ENCODE results near the gene SLC1A6. TPM values are rescaled to one million over a fixed set of nuclear protein-coding genes. Genes with fewer than 3 reads are reported as not detected.
"Not testable (repeated sequence)": the region's sequence is repeated elsewhere in the genome, so short reads cannot be mapped to it uniquely, and the experiment has no call there.

The SLC1A6 gene
- polyA plus RNA-seq, 1 of the 3 experiments (the other 2 are of a cell fraction), result not detected

DNA sequence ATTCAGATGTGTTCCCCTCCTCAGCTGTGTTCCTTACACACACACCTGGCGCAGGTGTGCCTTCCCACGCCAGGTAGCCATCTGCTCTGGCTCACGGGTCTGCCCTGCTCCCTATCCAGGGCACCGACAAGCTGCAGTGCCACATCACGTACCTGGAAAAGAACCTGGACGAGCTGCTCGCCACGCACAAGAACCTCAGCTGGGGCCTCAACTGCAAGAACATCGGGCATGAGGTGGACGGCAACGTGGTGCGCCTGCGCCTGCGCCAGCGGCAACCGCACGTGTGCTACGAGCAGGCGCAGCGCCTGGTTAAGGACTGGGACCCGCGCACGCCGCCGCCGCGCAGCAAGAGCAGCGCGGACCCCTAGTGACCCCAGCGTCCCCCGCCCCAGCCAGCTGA lies 43.1 kb upstream of the SLC1A6 start (continued):
- no peak for TF ChIP-seq IRF3 (IDR thresholded peaks at IDR 0.05; ENCODE audit: low read depth, low read length)
- TF ChIP-seq JUND (IDR thresholded peaks at IDR 0.05), result no peak
- no peak for TF ChIP-seq POLR2AphosphoS5 (IDR thresholded peaks at IDR 0.05; ENCODE audit: low read depth, low read length)
- no peak for TF ChIP-seq CHD2 (IDR thresholded peaks at IDR 0.05; ENCODE audit: low read length, partially characterized antibody)
- no peak for TF ChIP-seq SMC3 (IDR thresholded peaks at IDR 0.05; ENCODE audit: low read depth, low read length)
- TF ChIP-seq, protein P1, sequence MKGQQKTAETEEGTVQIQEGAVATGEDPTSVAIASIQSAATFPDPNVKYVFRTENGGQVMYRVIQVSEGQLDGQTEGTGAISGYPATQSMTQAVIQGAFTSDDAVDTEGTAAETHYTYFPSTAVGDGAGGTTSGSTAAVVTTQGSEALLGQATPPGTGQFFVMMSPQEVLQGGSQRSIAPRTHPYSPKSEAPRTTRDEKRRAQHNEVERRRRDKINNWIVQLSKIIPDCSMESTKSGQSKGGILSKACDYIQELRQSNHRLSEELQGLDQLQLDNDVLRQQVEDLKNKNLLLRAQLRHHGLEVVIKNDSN (IDR thresholded peaks at IDR 0.05; ENCODE audit: borderline replicate concordance, low read depth), result no peak
- no peak for TF ChIP-seq ELF1 (IDR thresholded peaks at IDR 0.05)
- no peak for TF ChIP-seq MEF2A (IDR thresholded peaks at IDR 0.05; ENCODE audit: borderline replicate concordance, low read depth)
- TF ChIP-seq EP300 (IDR thresholded peaks at IDR 0.05; ENCODE audit: borderline replicate concordance in 1 of 2, low read depth in 1 of 2, low read length in 1 of 2), result no peak
- no peak for TF ChIP-seq RFX5 (IDR thresholded peaks at IDR 0.05; ENCODE audit: low read length)

GRCh38 chr19:15021286-15022007 lies 41.8 kb upstream of the SLC1A6 start:
- WGBS (ENCODE audit: low lambda C conversion rate), result 16% methylated on average over 36 of the region's 45 CpGs
- POLR2A ChIA-PET, result no interaction called here

GRCh38 chr19:15018836-15019235 lies 39.2 kb upstream of the SLC1A6 start:
- POLR2A ChIA-PET, H3K9ac ChIP-seq, CTCF ChIA-PET: not testable (repeated sequence)

More at GRCh38 chr19:15021286-15022007, 41.8 kb upstream of the SLC1A6 start:
- H3F3A ChIP-seq (replicated peaks; ENCODE audit: insufficient read depth), result no peaks in the 10 kb centered on the region
- H3K4me2 ChIP-seq, result no peak overlapping the region
- H3K9ac ChIP-seq, result no peak overlapping the region
- no peaks in the 10 kb centered on the region for H3K4me1 ChIP-seq (ENCODE audit: control insufficient read depth in 1 of 2, insufficient read depth in 2 of 2, low read depth in 1 of 2, low read length in 1 of 2)
- H4K20me1 ChIP-seq (ENCODE audit: insufficient read depth), result no peaks in the 10 kb centered on the region
- DNase-seq, result no peak
- no peak overlapping the region for H3K27ac ChIP-seq (ENCODE audit: low read depth in 2 of 2, low read length in 1 of 2)
- H3K4me3 ChIP-seq (ENCODE audit: low read depth in 2 of 2, low read length in 1 of 2), result no peak overlapping the region
- H3K36me3 ChIP-seq (replicated peaks in 1 of 2; ENCODE audit: control insufficient read depth in 1 of 2, insufficient read depth in 2 of 2, low read length in 1 of 2), result no peaks in the 10 kb centered on the region
- CTCF ChIA-PET, result no interaction called here
- H3K27me3 ChIP-seq (ENCODE audit: insufficient read depth), result peaks cover 7% of the 10 kb centered on the region; the same call in 1 of the 2 replicates
- no peaks in the 10 kb centered on the region for H3K9me2 ChIP-seq
- H2AFZ ChIP-seq (ENCODE audit: low read depth), result no peak overlapping the region
- H3K79me2 ChIP-seq (ENCODE audit: insufficient read depth), result no peaks in the 10 kb centered on the region
- TF ChIP-seq MEF2A (IDR thresholded peaks at IDR 0.05; ENCODE audit: borderline replicate concordance, low read depth), result no peak
- no peak for TF ChIP-seq RCOR1 (IDR thresholded peaks at IDR 0.05; ENCODE audit: low read length)
- no peaks in the 10 kb centered on the region for H3K9me3 ChIP-seq

More at GRCh38 chr19:15018836-15019235, 39.2 kb upstream of the SLC1A6 start:
- H3K4me3 ChIP-seq (ENCODE audit: low read depth in 2 of 2, low read length in 1 of 2); H3K9me2 ChIP-seq; H3K79me2 ChIP-seq (ENCODE audit: insufficient read depth); H3K9me3 ChIP-seq; H3F3A ChIP-seq (replicated peaks; ENCODE audit: insufficient read depth); H3K4me2 ChIP-seq; DNase-seq; H3K27ac ChIP-seq (ENCODE audit: low read depth in 2 of 2, low read length in 1 of 2); H2AFZ ChIP-seq (ENCODE audit: low read depth); H3K27me3 ChIP-seq (ENCODE audit: insufficient read depth); H4K20me1 ChIP-seq (ENCODE audit: insufficient read depth); H3K36me3 ChIP-seq (replicated peaks in 1 of 2; ENCODE audit: control insufficient read depth in 1 of 2, insufficient read depth in 2 of 2, low read length in 1 of 2); H3K4me1 ChIP-seq (ENCODE audit: control insufficient read depth in 1 of 2, insufficient read depth in 2 of 2, low read depth in 1 of 2, low read length in 1 of 2): not testable (repeated sequence)
- 1% methylated on average over 3 of the region's 3 CpGs for WGBS (ENCODE audit: low lambda C conversion rate)

Data from SK-N-SH (cell line).